GM18867 (cell line): ENCODE data around the gene TGM5.

Experiments
- ATAC-seq: cut with Tn5 transposase; IDR thresholded peaks from one replicate; pipeline ENCODE4 v1.9.1; 2021; ENCODE audit warnings: mild to moderate bottlenecking, moderate library complexity; ENCODE audit not compliant: unreplicated experiment

TGM5 gene

DNA sequence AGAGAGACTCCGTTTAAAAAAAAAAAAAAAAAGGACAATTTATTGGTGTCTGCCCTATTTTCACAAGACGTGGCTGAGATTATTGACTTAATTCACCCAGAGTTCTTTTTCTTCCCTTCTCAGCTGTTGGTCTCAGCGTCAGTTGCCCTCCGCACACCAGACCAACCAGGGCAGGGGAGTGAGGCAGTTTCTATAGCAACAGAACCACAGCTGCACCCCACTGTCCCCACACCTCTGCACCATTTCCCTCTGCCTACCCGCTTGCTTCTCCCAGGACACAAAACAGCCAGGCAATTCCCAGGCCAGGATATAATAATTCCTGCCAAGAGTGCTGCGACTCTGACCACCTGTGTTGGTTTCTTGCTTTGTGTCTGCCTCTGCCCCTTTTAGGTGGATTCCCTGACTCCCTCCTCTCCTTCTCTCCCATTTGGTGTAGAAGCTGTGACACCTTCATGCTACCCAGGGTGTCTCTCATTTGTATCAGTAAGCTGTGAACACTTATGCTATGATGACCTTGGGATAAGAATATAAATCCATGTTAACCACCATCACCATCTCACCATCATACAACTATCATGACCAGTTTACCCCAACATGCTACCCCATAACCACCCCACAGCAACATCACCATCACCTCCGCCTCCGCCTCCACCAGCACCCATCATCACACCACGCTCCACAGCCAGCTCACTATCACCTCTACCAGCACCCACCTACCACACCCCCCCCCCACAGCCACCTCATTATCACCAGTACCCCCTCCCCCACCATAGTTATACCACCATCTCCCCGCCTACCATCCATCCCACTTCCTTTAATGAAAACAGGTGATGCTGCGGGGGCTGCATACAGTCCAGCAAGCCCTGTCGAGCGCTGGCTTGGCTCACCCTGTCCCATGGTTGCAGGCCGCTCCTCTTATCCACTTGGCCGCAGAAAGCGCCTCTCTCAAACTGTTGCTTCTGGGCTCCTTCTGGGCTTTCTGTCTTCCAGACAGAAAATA lies 46.5 kb downstream of the TGM5 start:
- ATAC-seq, result no peak

DNA sequence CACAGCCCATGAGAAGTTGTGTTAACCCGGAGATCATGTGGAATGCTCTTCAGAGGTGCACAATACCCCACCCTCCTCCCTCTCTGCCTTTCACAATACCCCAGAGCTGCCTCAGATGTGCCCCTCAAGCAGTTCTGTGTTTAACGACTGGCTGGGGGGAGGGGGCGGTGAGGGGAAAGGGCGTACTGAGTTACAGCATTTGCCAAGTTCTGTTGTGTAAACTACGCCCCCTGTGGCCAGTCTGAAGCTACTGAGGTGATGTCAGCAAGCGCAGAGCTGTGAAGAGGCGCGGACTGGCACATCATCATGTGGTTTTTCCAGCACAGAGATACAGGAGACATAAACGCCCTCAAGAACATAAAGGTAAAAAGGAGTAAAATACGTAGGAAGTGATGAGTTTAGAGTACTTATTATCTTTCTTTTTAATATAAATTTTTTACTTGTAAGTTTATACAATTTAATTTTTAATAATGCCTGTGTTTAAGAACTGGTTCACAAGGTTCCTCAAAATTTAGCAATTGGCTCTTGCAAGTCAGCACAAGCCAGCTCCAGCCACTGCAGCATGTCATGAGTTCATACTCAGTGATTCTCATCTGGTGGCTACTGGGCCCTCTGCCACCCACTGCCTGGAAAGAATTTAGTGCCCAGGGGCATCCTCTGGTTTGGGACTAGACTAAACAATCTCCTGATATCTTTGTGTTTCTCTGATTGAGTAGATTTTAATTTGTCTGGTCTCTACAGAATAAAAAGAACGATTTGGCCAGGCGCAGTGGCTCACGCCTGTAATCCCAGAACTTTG lies 47.6 kb downstream of the TGM5 start:
- no peak for ATAC-seq

GRCh38 chr15:43215961-43216360 lies 50.8 kb downstream of the TGM5 start:
- ATAC-seq, result no peak

DNA sequence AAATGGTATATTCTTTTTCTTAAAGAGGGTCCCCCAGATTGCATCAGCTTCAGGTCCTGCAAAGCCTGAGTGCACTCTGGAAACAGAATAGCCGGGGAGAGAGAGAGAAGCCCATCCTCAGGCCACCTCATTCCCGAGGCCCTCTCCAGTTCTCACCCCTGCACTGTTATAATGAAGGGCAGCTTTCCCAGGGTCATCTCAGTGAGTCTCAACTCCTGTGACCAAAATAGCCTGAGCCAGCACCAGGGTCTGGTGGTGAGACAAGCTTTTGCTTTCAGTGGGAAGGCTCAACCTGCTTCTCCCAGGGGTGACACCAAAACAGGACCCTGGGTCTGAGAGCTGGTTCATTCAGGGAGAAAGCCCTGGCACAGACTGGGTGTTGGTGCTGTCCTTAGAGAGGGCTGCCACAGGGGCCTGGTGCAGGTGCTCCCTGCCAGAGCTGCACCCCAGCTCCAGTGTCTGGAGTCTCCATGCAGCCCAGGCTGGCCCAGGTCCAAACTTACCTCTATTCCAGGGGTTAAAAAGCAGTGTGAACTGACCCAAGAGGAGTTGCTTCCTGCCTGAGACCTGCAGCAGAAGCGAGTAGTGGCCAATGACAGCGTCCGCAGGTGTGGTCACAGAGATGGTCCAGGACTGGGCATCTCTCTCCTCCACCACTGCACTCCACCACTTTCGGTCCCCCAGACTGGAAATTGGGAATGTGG lies 52.0 kb downstream of the TGM5 start:
- ATAC-seq, result no peak

DNA sequence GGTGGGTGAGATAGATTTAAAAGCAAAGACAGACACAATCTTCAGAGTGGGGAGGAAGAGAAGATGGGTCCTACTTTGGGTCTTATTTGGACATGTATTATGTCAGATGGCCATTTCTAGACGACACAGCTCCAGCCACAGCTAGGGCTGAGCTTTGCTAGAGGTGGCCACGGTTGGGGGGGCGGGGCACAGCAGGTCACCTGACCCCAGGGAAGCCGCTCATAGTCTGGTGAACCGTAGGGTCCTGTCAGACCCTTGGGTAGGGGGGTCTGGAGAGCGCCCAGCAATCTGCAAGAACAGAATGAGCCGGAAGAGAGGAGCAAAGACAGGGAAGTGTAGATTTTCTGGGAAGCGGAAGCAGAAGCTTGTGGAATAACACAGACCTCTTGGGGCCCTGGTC lies 52.6 kb downstream of the TGM5 start:
- ATAC-seq, result no peak

DNA sequence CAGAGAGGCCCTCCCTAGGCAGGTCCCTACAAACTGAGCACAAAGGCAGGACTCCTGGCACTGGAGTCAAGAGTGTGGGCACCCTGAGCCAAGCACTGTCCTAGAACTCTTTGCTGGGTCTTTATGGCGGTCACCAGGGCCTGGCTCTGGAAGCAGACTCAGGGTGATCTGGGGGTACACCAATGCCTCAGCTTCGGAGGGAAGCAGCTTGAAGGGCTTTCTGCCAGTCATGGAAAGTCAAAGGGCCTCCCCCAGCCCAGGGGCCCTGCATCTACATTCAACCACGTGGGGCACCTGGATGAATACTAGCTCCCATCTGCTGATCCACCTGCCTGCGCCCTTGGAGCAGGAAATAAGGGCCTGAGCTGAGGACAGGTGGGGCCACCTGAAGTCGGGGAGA lies 53.3 kb downstream of the TGM5 start:
- ATAC-seq, result no peak

DNA sequence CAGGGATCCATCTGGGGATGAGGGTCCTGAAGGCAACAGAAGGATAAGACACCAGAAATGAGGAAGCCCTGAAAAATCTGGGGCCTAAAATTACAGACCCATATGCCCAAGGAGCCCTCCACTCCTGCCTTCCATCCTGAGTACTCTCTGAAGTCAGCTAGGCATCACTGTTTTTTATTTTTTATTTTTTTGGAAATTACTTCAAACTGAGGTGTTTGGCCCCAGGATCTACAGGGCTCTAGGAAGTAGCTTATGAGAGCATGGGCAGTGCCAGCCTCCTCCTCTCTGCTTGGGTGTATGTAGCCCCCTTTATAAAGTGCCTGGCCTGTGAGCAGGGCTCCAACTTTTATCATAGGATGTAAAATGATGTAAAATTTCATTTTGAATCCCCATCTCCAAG lies 53.8 kb downstream of the TGM5 start:
- ATAC-seq, result no peak

GRCh38 chr15:43212299-43212698 lies 54.4 kb downstream of the TGM5 start:
- no peak for ATAC-seq

DNA sequence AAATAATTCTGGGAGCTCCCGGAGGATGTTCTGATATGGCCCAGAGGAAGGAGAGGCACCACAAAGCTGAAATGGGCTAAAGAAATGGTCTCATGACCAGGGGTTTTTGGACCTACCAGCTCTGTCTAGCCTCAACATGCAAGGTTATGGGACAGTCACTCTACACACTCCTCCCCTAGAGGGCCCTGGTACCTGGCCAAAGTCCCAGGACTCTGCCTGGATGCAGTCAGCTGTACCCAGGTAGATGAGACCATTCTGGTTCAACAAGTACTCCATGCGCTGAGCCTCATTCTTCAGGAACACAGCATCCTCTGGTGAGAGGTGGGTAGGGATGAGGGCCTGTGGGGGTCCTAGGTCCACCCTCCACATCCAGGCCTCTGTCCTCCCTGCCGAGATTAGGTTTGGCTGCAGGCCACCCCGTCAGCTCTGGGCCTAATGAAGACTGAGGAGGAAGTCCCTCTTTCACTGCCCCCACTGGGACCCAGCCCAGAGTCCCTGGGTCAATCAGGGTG lies 55.4 kb downstream of the TGM5 start:
- ATAC-seq, result no peak

- no peak for ATAC-seq
Observed at GRCh38 chr15:43210807-43211206, 55.9 kb downstream of the TGM5 start.

DNA sequence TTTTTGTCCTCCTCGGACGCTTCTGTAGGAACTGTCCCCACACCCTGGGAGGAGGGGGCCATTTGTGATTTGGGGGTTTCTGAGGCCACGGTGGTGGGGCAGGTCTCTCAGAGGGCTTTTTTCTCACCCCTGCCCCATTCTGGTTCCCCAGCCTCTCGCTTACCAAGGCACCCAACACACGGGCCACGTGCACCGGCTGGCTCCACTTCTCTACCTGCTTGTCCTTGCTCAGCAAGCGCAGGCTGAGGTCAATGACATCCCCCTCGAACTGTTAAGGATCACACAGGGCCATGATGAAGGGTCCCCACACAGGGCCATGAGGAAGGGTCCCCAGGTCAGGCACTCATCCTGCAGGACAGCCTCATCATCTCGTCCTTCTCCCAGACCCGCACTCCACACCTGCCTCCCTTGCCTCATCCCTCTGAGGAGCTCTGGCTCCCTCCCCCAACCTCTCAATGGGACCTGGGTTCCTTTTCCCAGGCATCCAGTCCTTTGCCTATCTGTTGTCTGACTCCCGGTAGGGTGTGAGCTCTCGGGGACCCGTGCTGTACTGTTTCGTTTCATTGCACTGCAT lies 56.5 kb downstream of the TGM5 start:
- no peak for ATAC-seq

DNA sequence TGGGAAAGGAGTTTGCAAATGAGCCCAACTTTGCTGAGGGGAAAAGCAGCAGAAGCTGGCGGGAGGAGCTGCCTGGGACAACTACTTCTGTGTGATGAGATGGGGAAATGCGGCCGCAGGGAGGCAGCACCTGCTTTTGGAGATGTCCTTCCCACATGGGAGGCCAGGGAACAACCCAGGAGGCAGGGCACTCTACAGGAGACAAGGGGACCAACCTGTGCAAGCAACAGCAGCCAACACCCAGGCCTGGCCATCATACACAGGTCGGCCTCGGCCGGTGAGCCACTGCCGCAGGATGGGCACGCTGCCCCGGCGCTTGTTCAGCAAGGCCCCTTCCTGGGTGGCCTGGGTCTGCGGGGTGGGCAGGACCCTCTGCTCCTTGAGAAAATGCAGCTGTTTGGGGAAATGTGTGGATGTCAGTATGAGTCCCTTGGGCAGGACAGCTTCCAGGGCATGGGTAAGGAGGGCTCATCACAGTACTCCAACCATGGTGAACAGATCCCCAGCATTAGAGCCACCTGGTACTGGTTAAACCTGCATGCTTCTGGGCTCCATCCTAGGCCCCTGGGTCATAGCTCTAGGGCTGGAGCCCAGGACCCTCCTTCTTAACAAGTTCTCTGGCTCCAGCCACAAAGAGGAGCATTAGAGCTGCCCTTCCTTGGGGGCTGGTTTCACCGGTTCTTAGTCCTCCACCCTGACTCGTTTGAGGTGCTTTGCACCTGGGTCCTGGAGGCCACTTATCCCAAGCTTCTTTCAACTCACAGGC lies 57.5 kb downstream of the TGM5 start:
- no peak for ATAC-seq

DNA sequence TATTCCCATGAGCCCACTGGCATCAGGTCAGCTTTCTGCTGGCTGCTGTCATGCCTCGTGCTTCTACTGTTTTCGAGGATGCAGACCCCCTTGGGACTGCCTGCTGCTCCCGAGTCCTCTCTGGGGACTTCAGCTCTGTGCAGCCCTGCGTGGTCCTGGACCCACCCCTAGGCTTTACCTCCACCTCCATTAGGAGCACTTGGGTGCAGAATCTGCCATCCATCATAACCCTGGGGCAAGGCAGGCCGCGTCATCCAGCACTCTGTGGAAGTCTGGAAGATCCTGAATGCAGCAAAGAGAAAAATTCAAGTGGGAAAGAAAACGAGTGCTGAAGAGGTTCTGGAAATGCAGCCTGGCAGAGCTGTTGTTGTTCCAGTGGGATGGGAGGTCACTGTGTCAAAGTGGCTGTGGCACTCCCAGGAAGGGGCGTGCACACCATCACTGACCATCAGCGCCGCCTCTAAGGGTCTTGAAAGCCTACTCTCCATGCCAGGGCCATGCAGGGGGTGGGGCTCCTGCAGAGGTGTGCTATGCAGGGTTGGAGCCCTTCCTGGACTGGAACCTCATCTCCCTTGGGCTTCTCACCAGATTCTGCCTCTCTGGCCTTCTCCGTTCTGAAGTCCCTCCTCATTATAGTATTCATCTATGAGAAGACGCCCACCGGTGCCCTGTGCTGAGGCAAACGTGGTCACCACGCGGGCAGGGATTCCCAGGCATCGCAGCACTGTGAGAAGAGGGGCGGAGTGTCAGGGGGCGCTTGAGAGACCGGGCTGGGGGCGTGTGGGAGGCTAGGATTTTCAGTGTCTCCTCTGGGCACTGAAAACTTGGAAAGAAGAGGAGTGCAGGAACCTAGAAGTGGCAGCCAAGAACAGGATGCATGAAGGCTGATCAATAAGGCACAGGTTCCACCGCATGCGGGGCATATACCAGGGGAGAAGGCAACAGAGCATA lies 58.4 kb downstream of the TGM5 start:
- ATAC-seq, result no peak

DNA sequence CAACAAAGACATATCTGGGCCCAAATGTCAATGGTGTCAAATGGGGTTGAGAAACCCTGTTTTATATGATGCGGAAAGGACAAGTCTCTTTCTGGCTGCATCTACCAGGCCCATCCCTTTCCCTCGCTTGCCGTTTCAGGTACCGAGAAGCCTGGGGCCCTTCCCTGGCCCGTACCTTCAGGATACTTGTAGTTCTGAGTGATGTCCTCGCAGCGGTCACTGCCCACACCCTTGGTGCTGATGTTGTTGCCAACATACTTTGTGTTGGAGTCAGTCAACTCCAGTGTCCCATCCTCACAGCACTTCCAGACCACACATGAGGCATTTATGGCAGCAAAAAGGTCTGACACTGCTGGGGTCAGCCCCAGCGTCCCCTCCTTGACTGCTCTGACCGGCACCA lies 59.7 kb downstream of the TGM5 start:
- ATAC-seq, result no peak

DNA sequence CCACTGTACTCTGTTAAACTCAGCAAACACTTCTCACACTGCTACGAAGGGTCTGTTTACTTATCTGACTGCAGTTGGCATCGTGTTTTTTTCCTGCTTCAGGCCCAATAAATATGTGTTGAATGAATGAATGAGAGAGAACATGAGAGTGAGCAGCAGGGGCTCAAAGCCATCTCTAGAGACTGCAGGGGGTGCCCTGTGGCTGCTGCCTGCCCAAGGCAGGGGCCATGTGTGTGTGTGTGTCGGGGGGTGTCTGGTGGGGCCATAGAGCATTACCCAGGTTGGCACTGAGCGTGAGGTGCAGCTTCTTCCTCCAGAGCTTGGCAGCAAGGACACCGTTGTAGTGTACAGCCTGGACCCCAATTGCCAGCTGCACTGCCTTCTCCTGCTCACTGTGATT lies 60.7 kb downstream of the TGM5 start:
- no peak for ATAC-seq

- ATAC-seq, result no peak
Observed at GRCh38 chr15:43204016-43204901, 62.5 kb downstream of the TGM5 start.

DNA sequence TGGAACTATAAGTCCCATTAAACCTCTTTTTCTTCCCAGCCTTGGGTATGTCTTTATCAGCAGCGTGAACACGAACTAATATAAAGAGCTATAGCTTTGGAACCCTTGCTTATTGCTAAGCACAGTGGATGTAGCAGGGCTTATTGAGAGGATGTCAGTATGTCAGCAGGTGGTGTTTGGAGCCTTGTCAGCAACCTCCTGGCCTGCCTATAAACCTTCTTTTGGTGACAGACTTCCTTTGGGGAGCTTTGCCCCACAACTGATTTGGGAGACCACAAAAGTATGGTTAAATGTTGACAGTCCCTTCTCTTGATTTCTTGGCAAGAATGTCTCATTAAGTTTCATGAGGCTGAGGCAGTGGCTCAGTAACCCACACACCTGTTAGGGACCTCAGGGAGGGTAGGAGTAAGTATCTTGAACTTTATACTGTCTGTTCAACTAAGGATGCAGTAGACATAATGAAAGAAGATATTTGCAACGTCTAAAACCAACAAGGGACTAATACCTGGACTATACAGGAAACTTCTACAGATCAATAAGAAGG lies 66.7 kb downstream of the TGM5 start:
- ATAC-seq, result no peak

DNA sequence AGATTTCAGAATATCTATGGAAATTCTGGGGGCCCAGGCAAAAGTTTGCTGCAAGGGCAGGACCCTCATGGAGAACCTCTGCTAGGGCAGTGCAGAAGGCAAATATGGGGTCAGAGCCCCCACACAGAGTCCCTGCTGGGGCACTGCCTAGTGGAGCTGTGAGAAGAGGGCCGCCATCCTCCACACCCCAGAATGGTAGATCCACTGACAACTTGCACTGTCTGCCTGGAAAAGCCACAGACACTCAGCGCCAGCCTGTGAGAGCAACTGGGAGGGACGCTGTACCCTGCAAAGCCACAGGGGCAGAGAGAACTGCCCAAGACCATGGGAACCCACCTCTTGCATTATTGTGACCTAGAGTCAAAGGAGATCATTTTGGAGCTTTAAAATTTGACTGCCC lies 67.7 kb downstream of the TGM5 start:
- no peak for ATAC-seq
